ENCODE data around the gene DPP7. TPM values are rescaled to one million over a fixed set of nuclear protein-coding genes. Genes with fewer than 3 reads are reported as not detected.
A peak's percentile ranks its signal among the peaks of the same experiment; 100 is the strongest.
"Not testable (repeated sequence)": the region's sequence is repeated elsewhere in the genome, so short reads cannot be mapped to it uniquely, and the experiment has no call there.

DPP7 gene
- total RNA-seq, 1 experiment from 2014 or later = 30.8 TPM

- peak; percentile 88 for DNase-seq (ENCODE audit: low read depth)
Observed at GRCh38 chr9:137129456-137130175, 15.1 kb upstream of the DPP7 start.

- peak; percentile 39 for DNase-seq (ENCODE audit: low read depth)
Observed at GRCh38 chr9:137128862-137129455, 14.4 kb upstream of the DPP7 start.

DNA sequence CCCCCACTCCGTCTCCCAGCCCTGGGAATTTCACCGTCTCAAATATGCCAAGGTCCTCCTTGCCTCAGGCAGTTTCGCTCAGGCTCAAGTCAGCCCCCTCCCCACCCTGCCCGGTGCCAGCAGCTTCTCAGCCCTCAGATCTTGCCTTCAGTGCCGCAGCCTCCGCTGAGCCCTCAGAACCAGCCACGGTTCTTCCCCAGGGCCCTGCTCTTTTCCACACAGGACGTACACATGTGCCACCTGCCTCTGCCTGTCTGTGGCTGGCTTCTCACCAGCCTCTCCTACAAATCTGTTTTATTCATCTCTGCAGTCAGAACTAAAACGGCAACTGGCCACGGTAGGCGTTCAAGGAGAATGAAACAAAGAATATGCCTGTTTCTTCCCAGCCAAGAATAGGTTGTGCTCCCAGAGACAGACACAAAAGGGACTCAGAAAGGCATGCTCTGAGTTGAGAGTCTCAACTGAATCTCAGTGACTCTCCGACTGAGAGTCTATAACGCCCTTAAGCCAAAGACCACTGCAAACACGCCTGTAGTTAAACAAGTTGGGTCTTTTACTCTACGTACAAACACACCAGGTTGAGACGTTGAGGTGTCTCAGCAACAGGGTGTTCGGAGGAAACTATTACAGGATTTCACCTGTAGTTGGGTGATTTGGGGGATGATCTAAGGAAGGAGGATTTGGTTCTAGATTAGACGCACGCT is 13.8 kb upstream of the DPP7 start:
- DNase-seq (ENCODE audit: low read depth) = no peak

- DNase-seq (ENCODE audit: low read depth) = peak; percentile 39
Observed at GRCh38 chr9:137127301-137128157, 13.0 kb upstream of the DPP7 start.

DNA sequence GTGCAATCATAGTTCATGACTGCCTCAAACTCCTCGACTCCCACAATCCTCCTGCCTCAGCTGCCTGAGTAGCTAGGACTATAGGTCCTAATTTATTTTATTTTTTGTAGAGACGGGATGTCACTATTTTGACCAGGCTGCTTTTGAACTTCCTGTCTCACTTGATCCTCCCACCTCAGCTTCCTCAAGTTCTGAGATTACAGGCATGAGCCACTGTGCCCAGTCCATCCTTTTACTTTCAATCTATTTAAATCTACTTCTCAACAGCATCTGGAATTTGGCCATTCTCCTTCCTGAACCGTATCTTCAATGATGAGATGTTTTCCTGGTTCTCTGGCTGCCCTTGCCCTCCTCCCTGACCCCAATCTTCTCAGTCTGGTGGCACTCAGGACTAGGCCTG is 12.3 kb upstream of the DPP7 start:
- DNase-seq (ENCODE audit: low read depth) = no peak

GRCh38 chr9:137123952-137124462 is 9.5 kb upstream of the DPP7 start:
- not testable (repeated sequence) for DNase-seq (ENCODE audit: low read depth)

DNA sequence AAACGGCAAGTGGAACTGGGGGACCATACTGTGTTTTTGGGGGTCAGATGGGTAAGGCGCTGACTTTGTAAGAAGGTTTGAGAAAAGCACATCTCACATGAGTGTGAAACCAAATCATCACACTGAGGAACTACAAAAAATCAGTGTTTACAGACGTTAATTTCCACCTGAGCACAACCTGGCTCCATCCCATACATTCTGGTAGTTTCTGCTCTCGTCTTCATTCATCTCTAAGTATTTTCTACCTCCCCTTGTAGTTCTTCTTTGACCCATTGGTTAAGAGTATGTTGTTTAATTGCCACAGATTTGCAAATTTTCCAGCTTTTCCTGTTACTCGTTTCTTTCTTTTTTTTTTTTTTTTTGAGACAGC is 8.9 kb upstream of the DPP7 start:
- DNase-seq (ENCODE audit: low read depth) = no peak

GRCh38 chr9:137122796-137123467 is 8.4 kb upstream of the DPP7 start:
- not testable (repeated sequence) for DNase-seq (ENCODE audit: low read depth)

GRCh38 chr9:137121927-137122795 is 7.6 kb upstream of the DPP7 start:
- not testable (repeated sequence) for DNase-seq (ENCODE audit: low read depth)

GRCh38 chr9:137118092-137118603 is 3.6 kb upstream of the DPP7 start:
- not testable (repeated sequence) for DNase-seq (ENCODE audit: low read depth)

- no peak for DNase-seq (ENCODE audit: low read depth)
Observed at GRCh38 chr9:137117269-137117731, 2.8 kb upstream of the DPP7 start.

- no peak for DNase-seq (ENCODE audit: low read depth)
Observed at GRCh38 chr9:137116728-137117127, 2.2 kb upstream of the DPP7 start.

GRCh38 chr9:137116027-137116507 is 1.5 kb upstream of the DPP7 start:
- DNase-seq (ENCODE audit: low read depth) = no peak

DNA sequence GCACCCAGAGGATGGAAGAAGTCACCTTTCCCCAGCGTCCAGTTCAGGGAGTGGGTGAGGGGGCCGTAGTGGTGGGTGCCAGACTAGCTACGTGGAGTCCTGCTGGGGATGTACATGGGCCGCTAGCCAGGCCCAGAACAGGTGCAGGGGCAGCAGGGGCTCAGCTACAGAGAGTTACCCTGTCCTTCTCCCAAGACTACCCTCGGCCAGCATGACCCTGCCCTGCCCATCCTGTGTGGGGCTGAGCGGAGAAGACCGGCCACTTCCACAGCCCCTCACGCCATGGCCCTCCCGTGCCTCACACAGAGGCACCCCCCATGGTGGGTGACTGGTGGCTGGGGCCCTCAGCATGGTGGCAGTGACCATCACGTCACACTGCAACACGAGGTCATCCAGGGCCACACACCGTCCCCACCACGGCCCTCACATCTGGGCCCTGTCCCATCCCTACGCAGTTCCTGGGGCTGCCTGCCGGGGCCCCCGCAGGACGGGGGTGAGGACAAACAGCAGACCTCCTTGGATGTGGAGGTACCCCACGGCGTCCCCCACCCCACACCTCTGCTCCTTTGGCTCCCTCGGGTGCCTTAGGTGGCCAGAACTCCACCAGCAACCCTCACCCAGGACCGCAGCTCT is 977 bp upstream of the DPP7 start:
- DNase-seq (ENCODE audit: low read depth) = no peak

- DNase-seq (ENCODE audit: low read depth) = no peak
Observed at GRCh38 chr9:137114220-137114612, 317 bp downstream of the DPP7 start.

DNA sequence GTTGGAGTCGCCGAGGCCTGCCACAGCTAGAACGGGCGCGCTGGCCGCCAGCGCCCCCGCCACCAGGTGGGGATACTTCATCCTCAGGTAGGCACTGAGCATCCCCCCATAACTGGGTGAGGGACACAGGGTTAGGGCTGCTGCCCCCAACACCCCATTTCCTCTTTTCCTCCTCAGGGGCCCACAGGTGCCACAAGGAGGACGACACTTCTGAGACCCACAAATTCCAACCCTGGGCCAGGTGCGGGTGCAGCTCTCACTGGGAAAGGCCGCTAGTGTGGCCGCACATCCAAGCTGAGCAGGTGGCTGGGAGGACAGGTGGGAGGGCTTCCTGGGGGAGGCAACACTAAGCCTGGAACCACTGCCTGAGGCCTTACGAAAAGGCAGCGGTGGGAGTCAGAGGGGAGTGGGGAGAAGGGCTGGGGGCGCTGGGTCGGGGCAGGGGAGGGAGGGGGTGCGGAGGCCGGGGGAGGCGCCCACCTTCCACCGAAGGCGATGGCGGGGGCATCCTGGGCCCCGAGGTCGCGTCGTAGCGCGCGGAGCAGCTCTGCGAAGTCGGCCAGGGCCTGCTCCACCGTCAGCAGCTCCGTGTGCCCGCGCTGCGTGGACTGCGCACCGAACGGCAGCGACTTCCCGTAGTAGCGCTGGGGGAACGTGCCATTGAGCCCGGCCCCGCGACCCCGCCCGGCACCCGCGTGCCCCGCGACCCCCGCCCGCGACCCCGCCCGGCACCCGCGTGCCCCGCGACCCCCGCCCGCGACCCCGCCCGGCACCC is 961 bp downstream of the DPP7 start:
- no peak for DNase-seq (ENCODE audit: low read depth)

DNA sequence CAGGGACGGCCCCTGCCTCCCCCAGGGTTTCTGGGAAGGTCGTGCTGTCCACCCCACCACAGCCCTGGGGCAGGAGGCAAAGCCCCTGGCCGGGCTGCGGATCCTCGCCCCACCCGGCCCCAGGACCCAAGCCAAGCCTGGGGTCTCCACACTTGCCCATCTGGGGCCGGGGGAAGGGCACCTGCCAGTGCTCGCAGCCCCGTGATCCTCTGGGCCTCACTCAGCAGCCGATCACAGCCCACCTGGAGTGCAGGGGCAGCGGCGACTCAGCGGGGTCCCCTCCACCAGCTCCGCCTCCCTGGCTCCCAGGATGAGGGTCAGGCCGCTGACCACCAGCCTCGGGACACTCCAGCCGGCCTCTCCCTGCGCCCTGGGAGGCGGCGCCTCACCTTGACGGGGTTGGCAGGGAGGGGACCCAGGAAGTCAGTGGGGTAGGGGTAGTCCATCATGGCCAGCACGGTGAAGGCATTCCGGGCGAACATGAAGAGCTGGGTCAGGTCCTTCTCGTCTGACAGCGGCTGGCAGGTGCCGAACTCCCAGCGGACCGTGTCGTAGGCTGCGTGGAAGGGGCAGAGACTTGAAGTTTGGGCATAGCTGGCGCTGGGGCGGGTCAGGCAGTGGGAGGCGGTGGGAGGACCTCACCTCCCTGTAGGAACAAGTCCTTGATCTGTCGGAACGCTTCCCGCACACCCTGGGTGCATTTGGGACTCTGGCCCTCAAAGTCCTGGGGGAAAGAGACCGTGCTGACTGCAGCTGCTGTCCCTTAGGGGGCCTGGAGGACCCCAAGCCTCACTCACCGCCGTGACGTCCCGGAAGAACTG is 1.8 kb downstream of the DPP7 start:
- no peak for DNase-seq (ENCODE audit: low read depth)
